Muscle layer of duodenum (tissue), 2 donors: ENCODE results near the gene SIAE.

Experiments used
- H3K27ac ChIP-seq: one replicate; pipeline ENCODE4 v1.7.0; 2013; ENCODE audit warnings: mild to moderate bottlenecking, low read length
- H3K27me3 ChIP-seq: one replicate; pipeline ENCODE4 v1.7.0; 2013; ENCODE audit warnings: low read depth, mild to moderate bottlenecking, control low read depth, low read length
- H3K36me3 ChIP-seq, 2 donors: one replicate each; pipeline ENCODE4 v1.7.0; 2013; ENCODE audit warnings: low read length in 2 of 2, control low read depth in 1 of 2, mild to moderate bottlenecking in 1 of 2; ENCODE audit not compliant: insufficient read depth in 2 of 2, control insufficient read depth in 1 of 2
- H3K4me1 ChIP-seq, 2 donors: one replicate each; pipeline ENCODE4 v1.7.0; 2013; ENCODE audit warnings: low read length in 2 of 2, mild to moderate bottlenecking in 2 of 2, control low read depth in 1 of 2, moderate library complexity in 1 of 2; ENCODE audit not compliant: insufficient read depth in 2 of 2, control insufficient read depth in 1 of 2
- H3K4me3 ChIP-seq, 2 donors: one replicate each; pipeline ENCODE4 v1.7.0; 2013; ENCODE audit warnings: low read length in 2 of 2, low read depth in 1 of 2, mild to moderate bottlenecking in 1 of 2
- H3K9me3 ChIP-seq, 2 donors: one replicate each; pipeline ENCODE4 v1.7.0; 2013; ENCODE audit warnings: low read length in 2 of 2, control low read depth in 1 of 2, mild to moderate bottlenecking in 1 of 2; ENCODE audit not compliant: control insufficient read depth in 1 of 2
- donor health status: healthy.

Gene SIAE

DNA sequence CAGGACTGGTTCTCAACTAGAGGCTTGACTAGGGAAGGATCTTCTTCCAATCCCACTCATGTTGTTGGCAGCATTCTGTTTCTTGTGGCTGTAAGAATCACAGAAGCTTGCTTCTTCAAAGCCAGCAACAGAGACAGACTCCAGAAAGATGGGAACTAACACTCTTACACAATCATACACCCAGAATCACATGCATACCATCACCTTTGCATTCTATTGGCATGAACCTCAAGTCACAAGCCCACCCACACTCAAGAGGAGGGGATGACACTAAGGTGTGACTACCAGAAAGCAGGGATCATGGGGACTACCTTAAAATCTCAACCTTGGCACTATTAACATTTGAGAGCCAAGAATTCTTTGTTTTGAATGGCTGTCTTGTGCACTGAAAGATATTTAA lies 75.9 kb downstream of the SIAE start:
- no peaks in the 10 kb centered on the region for H3K9me3 ChIP-seq
- H3K4me1 ChIP-seq: no peaks in the 10 kb centered on the region
- no peak overlapping the region for H3K4me3 ChIP-seq
- no peak overlapping the region for H3K27ac ChIP-seq
- H3K27me3 ChIP-seq: no peaks in the 10 kb centered on the region
- H3K36me3 ChIP-seq: no peaks in the 10 kb centered on the region

DNA sequence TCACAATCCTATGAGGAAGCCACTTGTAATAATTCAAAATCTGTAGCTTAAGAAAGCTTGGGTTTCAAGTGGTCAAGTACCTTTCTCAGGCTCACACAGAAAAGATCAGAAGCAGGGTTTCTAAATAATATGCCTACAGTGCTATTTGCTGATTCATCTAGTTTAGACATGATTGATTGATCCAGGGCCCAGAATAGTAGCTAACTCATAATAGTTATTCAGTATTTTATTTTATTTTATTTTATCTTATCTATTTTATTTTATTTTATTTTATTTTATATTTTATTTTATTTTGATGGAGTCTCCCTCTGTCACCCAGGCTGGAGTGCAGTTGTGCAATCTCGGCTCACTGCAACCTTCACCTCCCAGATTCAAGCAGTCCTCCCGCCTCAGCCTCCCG lies 78.2 kb downstream of the SIAE start:
- Histone ChIP-seq H3K27ac (no peak overlapping the region), H3K4me1 (no peaks in the 10 kb centered on the region), H3K4me3 (no peak overlapping the region), H3K36me3 (no peaks in the 10 kb centered on the region), H3K9me3 (no peaks in the 10 kb centered on the region), H3K27me3 (no peaks in the 10 kb centered on the region)

- Histone ChIP-seq H3K4me1 (no peaks in the 10 kb centered on the region), H3K36me3 (no peaks in the 10 kb centered on the region), H3K27me3 (no peaks in the 10 kb centered on the region), H3K27ac (no peak overlapping the region), H3K4me3 (no peak overlapping the region), H3K9me3 (no peaks in the 10 kb centered on the region)
Observed at GRCh38 chr11:124592627-124593026, 80.9 kb downstream of the SIAE start.

DNA sequence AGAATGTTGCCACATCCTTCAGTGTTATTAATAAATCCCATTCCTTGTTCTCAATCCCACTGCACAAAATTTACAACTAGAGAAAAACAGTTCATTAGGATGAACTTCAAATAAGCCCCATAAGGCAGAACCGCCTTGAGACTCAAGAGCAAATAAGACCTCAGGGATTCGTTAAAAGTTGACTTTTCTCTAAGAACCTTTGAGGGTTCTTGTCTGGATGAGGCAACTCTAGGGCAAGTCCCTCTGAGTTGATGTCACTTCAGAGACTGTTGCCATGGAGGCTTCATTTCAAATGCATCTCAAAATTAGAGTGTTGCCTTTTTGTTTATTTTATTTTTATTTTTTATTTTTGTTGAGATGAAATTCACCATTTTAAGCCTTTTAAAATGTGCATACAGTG lies 82.1 kb downstream of the SIAE start:
- Histone ChIP-seq H3K4me3 (no peak overlapping the region), H3K9me3 (no peaks in the 10 kb centered on the region), H3K4me1 (no peaks in the 10 kb centered on the region), H3K36me3 (no peaks in the 10 kb centered on the region), H3K27ac (no peak overlapping the region), H3K27me3 (no peaks in the 10 kb centered on the region)

GRCh38 chr11:124586238-124586860 lies 87.2 kb downstream of the SIAE start:
- no peaks in the 10 kb centered on the region for H3K27me3 ChIP-seq

DNA sequence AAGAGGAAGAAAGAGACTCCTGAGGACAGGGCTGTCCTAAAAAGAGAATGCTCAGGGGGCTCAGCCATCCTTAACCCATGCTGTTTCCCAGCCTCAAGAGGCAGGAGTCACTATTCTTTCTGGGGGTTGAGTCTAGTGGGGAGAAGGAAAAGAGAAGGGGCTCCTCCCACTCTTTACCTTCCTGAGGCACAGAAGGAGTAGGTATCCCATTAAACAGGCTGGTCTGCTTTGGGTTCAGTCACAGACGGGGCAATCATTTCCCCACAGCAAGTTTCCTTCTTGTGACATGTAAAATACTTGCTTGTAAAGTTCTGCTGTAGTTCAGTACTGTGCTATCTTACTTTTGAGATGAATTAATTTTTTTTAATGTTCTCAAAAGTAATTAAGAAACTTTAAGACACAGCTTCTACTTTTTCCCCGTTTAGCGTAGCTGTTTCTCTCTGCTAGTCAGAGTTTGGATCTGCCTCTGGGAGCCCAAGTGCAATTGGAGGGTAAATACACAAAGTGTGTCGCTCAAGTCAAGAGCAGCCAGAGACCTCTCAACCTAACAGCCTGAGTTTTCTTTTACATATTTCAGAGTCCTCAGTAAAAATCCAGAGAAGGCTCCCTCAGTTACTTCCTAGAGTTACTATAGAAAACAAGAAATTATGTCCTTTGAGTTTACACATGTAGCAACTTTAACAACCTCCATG lies 88.7 kb downstream of the SIAE start:
- no peaks in the 10 kb centered on the region for H3K36me3 ChIP-seq
- H3K4me1 ChIP-seq: no peaks in the 10 kb centered on the region
- no peaks in the 10 kb centered on the region for H3K27me3 ChIP-seq
- no peak overlapping the region for H3K27ac ChIP-seq
- no peaks in the 10 kb centered on the region for H3K9me3 ChIP-seq
- no peak overlapping the region for H3K4me3 ChIP-seq

More at GRCh38 chr11:124586238-124586860, 87.2 kb downstream of the SIAE start:
- Histone ChIP-seq H3K4me3 (no peak overlapping the region), H3K27ac (no peak overlapping the region), H3K9me3 (no peaks in the 10 kb centered on the region), H3K36me3 (no peaks in the 10 kb centered on the region), H3K4me1 (no peaks in the 10 kb centered on the region)

GRCh38 chr11:124583781-124584180 lies 89.8 kb downstream of the SIAE start:
- Histone ChIP-seq H3K9me3 (no peaks in the 10 kb centered on the region), H3K27me3 (no peaks in the 10 kb centered on the region), H3K4me3 (no peak overlapping the region), H3K4me1 (no peaks in the 10 kb centered on the region), H3K36me3 (no peaks in the 10 kb centered on the region), H3K27ac (no peak overlapping the region)
